Activated CD8-positive, alpha-beta memory T cell treated with anti-CD3 and anti-CD28 coated beads for 48 hours (primary cell): Measurements from ENCODE around the gene EML1.

ENCODE experiments used
- DNase-seq, 3 experiments: peaks; one replicate each; pipeline ENCODE4 v3.0.0-alpha.2; 2020; ENCODE audit warnings: low read depth in 2 of 3, low spot score in 2 of 3

EML1 gene

GRCh38 chr14:99777951-99778350, 15.3 kb upstream of the EML1 start:
- no peak for DNase-seq

DNA sequence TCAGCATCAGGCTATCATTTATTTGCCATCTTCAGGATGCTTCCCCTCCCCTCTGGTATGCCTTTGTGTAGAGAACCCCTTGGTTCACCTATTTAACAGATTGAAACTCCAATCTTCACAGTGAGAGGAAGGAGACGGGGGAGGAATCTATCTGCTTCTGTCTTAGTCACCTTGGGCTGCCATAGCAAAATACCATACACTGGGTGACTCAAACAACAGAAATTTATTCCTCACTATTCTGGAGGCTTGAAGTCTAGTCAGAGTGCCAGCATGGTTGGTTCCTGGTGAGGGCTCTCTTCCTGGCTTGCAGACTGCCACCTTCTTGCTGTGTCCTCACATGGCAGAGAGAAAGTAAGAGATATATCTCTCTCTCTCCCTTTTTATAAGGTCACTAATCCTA, 13.5 kb upstream of the EML1 start:
- DNase-seq: no peak

- no peak for DNase-seq
Measured at GRCh38 chr14:99780690-99781089, 12.5 kb upstream of the EML1 start.

DNA sequence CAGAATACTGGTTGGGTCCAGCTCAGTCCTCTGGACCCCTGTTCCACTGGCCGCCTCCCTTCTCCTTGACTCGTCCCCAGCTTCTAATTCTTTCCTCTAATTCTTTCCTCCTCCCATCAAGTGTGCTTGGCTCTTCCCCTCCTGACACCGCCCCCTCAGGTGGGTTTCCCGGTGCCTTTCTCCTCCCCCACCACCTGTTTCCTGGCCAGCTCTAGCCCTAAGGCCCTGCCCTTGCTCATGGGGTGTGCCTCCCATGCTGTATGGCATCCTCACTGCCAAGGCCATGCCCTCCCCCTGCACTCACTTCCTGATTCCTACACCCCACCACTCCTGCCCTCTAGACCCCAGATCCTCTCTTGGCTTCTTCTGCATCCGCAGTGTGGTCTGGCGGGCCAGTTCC, 12.1 kb upstream of the EML1 start:
- DNase-seq: no peak

DNA sequence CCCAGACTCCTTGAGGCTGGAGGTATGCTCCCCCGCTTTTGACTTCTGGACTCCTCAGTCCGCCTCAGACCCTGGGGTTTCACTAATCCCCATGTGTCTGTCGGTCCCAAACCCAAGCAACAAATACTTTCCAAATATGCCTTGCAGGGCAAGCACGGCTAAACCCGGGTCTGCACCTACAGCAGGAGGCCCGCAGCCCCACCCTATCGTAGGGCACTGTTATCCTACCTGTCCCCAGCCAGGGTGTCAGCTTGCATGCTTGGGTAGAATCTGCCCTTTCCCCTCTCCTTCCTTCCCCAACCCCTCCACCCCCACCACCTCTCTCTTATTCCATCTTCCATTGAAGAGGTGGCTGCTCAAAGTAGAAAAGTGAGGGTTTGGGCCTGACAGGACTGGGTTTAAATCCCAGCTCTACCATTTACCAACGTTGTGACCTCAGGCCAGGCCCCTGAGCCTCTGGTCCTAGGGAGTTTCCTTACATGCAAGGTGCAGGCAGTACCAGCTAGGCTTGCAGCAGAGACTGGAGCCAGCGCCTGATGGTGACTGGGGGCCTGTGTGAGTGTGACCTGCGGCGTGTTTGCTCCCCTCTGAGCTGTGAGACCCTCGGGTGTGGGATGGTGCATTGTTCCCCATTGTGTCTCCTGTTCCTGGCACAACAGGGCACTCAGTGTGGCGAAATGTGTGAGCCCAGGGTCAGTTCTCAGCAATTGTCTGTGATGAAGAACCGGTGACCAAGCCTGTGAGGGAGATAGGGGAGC, 11.2 kb upstream of the EML1 start:
- no peak for DNase-seq

DNA sequence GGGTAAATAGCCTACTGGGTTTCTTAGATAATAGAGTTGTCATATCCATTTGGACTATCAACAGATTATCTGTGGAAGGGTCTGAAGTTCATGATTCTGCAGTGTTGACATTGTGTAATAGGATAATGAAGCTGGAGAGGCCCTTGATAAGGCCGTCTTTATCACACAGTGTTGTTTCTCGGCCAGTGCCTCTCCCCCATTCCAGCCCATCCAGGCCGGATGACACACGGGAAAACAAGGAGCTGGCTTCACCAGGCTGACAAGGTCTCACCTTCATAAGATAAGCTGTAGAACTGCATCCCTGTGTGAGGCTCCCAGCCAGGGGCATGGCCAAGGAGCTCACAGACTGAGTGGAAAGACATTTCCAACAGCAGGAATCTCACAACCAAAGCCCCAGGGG, 8.7 kb upstream of the EML1 start:
- DNase-seq: no peak

DNA sequence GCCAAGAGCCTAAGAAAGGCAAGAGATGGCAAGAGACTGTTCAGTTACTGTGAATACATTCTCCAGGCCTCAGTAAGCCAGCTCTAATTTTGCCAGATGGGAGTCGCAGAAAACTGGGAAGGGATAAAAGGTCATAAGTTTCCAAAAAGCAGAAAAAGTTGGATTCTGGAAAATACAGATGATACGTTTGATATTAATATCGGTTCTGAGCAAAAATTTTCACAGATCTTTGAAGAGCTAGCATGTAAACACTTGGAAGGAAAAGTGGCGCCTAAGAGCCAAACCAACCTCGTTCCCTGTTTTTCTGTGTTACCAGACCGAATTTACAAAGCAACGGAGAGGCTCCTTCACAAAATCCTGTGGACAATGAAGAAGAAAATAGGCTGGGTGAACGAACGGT, 7.8 kb upstream of the EML1 start:
- no peak for DNase-seq

DNA sequence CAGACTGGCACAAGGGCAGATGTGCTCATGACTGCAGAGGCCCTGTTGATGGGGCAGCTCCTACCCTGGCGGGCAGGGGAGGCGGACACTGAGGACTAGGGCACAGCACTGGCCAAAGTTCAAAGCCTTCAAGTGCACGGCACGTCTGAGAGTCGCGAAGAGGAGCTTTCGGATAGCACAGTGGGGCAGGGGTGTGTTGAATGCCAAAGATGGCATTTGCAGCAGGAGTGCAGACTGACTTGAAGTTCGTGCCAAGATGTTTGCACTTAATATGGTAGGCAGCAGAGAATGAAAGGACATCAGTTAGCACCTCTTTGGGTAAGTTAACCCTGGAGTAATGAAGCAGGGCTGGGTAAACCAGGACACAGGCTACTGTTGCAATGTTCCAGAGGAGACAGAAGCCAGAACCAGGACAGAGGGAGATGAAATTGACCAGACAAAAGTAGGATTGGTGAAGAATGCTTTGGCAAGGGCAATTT, 6.7 kb upstream of the EML1 start:
- no peak for DNase-seq

- DNase-seq: no peak
Measured at GRCh38 chr14:99788713-99789112, 4.5 kb upstream of the EML1 start.

DNA sequence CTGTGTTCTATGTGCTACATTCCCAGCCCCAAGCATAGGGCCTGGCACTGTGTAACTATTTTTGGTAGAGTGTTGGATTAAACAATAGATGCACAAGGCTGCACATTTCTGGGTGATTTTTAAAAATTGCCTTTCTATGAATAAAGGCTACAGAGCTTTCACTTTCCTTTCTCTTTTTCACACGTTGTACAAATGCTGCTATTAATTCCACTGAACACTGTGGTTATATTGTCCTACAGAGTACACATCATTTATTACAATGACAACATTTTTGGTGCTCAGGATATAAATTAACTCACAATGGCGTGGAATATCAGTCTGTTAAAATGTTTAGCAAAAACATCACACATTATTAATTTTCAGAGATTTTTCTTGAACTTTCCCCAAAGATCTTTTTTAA, 3.6 kb upstream of the EML1 start:
- no peak for DNase-seq

DNA sequence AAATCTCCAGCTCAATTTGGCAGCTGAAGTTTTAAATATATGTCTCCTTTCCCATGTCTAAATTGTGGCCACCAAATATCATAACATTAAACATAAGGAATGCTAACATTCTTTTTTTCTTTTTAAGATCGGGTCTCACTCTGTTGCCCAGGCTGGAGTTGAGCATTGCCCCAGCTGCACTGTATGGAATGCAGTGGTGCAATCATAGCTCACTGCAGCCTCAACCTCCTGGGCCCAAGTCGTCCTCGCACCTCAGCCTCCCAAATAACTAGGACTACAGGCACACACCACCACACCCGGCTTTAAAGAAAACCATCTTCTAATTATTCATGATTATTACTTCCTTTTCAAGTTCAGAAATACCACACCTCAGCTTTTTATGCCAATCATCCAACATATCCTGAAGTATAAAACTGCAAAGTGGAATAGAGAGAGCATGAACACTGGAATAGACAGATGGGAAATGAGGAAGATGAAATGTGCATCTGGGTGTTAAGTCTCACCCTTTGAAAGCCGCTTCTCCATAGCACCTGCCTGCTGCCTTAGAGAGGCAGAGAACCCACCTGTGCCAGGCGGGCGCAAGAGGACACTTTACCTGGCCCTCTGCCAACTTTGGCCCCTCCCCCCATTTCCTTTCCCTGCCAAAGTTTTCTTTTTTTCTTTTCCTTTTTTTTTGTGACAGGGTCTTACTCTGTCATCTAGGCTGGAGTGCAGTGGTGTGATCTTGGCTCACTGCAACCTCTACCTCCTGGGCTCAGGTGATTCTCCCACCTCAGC, 2.8 kb upstream of the EML1 start:
- no peak for DNase-seq

- DNase-seq: no peak
Measured at GRCh38 chr14:99790978-99791376, 2.2 kb upstream of the EML1 start.

DNA sequence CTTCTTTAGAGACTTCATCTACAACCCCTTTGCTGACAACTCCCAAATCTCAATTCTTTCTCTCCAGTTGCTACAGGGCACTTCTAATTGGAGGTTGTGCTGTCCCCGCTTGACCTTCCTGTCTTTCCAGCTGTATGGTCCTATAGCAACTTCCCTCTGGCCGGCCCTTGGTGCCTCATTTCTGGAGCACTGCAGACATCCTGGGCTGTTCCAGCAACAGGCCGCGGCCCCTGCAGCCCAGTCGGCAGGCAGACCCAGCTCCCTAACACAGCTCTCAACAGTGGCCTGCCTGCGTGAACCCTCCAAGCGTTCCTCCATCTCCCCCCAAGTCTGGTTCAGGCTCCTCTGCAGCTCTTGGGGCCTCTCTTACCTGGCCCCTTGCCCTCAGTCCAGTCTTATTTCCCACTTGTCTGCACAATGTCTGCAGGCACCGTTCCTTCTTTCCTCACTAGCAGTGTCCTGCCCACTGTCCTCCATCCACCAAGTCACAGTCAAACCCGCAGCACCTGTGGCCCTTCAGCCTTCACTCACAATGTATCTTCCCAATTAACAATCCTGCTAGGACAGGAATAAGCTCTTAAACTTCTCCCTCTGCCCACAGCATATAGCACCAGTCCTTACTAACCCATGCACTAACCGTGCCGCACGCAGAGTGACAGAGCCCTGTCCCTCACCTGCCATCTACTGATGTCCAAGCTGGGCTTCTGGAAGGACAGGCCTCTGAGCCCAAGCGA, 1.6 kb upstream of the EML1 start:
- DNase-seq: no peak

GRCh38 chr14:99792210-99792535, 1.0 kb upstream of the EML1 start:
- DNase-seq: no peak

DNA sequence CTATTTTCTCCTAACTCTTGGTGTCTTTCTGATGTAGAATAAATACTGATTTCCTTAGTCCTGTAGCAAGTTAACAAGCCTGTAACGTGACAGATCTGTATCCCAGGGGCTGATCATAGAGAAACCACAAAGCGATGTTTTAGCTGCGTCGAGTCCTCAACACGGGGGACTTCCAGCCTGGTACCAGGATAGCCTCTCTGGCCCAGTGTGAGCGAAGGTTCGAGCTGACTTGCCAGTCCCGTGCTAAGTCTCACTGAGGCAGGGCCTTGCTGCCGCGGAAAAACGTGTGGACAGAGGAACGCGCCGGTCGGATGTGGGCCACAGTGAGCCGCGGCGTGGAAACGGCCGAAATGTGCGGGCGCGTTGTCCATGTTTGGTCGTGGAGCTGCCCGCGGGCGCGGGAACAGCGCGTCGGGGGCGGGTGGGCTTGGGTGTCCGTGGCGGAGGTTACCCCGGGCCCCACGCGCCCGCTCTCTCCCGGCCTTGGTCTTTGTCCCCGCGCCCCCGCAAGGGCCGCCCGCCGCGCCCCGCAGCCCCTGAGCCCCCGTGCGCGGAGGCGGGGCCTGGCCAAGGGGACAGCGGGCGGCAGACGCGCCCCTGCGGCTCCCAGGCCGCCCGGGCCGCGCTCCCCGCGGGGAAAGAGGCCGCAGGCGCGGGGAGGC, 531 bp upstream of the EML1 start:
- no peak for DNase-seq

- DNase-seq: no peak
Measured at GRCh38 chr14:99794151-99794780, 1.1 kb downstream of the EML1 start.

DNA sequence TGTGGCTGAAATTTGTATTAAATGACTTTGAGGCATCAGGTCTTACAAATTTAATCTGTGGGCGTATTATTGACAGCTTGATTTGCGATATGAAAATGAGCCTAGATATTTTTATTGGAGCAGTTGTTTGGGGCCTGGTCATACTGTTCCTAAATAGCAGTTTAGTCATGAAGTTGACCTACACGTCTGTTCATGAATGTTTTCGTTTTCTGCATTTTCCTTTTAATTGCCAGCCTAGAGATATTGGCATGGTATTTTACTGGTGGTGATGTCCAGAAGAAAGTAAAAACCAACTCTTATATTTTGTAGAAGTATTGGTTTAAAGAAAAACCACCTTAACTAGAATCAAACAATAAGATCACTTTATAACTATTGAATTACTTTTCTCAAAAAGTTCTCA, 1.8 kb downstream of the EML1 start:
- no peak for DNase-seq

DNA sequence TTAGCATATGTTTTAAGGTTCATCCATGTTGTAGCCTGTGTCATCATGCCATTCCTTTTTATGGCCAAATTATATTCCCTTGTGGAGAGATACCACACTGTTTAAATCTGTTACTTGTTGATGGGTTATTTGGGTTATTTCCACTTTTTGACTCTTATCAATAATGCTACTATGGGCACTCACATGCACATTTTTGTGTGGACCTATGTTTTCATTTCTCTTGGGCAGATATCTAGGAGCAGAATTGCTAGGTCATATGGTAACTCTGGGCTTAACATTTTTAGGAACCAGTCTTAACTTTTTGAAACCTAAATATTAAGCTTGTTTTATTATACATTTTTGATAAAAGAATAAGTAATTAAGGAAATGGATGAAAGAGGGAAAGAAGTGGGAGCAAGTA, 4.0 kb downstream of the EML1 start:
- DNase-seq: no peak

GRCh38 chr14:99800781-99801180, 7.6 kb downstream of the EML1 start:
- DNase-seq: no peak

DNA sequence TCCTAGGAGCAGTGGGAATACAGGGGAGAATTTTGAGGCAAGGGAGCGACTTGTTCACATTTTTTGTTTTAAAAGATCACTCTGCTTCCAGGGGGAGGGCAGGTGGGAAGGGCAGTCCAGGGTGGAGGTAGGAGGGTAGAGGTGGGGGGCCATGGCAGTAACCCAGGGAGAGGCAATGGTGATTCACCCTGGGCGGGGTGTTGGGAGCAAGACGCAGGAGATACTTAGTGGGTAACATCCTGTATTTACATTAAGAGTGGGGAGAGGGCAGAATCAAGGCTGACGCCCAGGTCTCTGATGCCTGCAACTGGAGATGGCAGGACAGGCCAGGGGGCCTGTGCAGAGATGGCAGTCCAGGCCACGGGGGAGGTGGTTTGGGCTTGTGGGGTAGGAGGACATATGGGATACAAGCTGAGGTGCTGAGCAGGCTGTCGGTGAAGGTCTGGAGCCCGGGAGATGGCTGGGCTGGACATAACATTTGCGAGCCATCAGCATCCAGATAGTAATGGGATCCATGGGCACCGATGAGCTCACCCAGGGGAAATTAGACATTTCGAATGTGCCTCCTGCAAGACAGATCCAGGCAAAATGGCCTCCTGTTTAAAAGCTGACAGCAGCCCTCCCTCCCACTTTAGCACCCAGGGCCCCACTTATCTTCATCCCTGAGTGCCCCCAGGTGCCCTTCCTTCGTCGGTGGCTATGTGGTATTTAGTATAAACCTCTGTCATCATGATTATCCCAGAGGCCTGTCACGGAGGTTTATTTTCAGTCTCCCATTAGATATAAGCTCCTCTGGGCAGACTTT, 9.3 kb downstream of the EML1 start:
- no peak for DNase-seq
